Uterus (tissue), 4 donors: Measurements from ENCODE around the gene SLC38A2. TPM values are rescaled to one million over a fixed set of nuclear protein-coding genes. Genes with fewer than 3 reads are reported as not detected.
A peak's percentile ranks its signal among the peaks of the same experiment; 100 is the strongest.

Experiments
- DNase-seq, 2 donors: peaks; one replicate each; pipeline ENCODE4 v3.0.0-alpha.2; 2019 to 2020
- H3K27ac ChIP-seq, 2 donors: fragments of 200-600 bp; sonication (generic); 1 replicate in 1 of 2; 2 replicates in 1 of 2; pipeline ENCODE4 v1.5.1; 2016 to 2018
- H3K27me3 ChIP-seq, 2 donors: fragments of 200-600 bp; sonication (generic); one replicate each; pipeline ENCODE4 v1.5.1; 2018 to 2019; ENCODE audit warnings: control low read depth in 1 of 2
- H3K36me3 ChIP-seq, 2 donors: fragments of 200-600 bp; sonication (generic); one replicate each; pipeline ENCODE4 v1.5.1; 2019; ENCODE audit warnings: control low read depth in 1 of 2
- H3K4me1 ChIP-seq, 2 donors: fragments of 200-600 bp; sonication (generic); one replicate each; pipeline ENCODE4 v1.5.1; 2018 to 2019; ENCODE audit warnings: control low read depth in 1 of 2
- H3K4me3 ChIP-seq, 2 donors: fragments of 200-600 bp; sonication (generic); 1 replicate in 1 of 2; 2 replicates in 1 of 2; pipeline ENCODE4 v1.5.1; 2018 to 2019; ENCODE audit warnings: mild to moderate bottlenecking in 1 of 2
- H3K9me3 ChIP-seq, 2 donors: fragments of 200-600 bp; sonication (generic); one replicate each; pipeline ENCODE4 v1.5.1; 2019; ENCODE audit warnings: control low read depth in 1 of 2
- CTCF ChIP-seq, 4 experiments: fragments of 200-600 bp in 2 of 4; fragments of 450-650 bp in 2 of 4; sonication (generic) in 2 of 4; IDR thresholded peaks; one replicate each; pipeline ENCODE4 v1.5.1; 2016 to 2019; ENCODE audit warnings: antibody characterized with exemption in 4 of 4, mild to moderate bottlenecking in 2 of 4, moderate library complexity in 1 of 4
- POLR2A ChIP-seq, 2 donors: fragments of 450-650 bp; IDR thresholded peaks; one replicate each; pipeline ENCODE4 v1.6.1; 2016; ENCODE audit warnings: antibody characterized with exemption in 2 of 2, mild to moderate bottlenecking in 1 of 2, moderate library complexity in 1 of 2
- intact Hi-C: fragments of 100-400 bp; cut with DNase I; formaldehyde crosslinking; loops from one replicate; pipeline ENCODE4 v1.15.1; 2023; ENCODE audit warnings: low total_unique reads
- total RNA-seq, 4 donors: library from RNA; depleted of rRNA in 3 of 4; stranded (reverse); fragments of >200 nt in 3 of 4; gene quantifications; one replicate each; pipeline versions ENCODE4 v1.1.0 to v1.2.4, GENCODE V29; 2014 to 2023
- donor health status: DM: yes; HTN: yes; CAD: no.

Gene SLC38A2
- total RNA-seq, 4 donors from 2014 or later, result 234 to 487 (median 372) TPM

GRCh38 chr12:46377678-46378077 is 5.1 kb upstream of the SLC38A2 start:
- intact Hi-C loops, result loop anchor here (10.0 kb wide), 1 partner anchor 287 kb away; no protein-coding TSS in a partner anchor
- DNase-seq, result no peak

GRCh38 chr12:46376579-46376978 is 4.0 kb upstream of the SLC38A2 start:
- Histone ChIP-seq H3K27ac (no peak overlapping the region), H3K4me1 (peaks cover 0 to 3% of the 10 kb centered on the region in 2 donors), H3K4me3 (no peak overlapping the region), H3K36me3 (no peaks in the 10 kb centered on the region), H3K27me3 (no peaks in the 10 kb centered on the region), H3K9me3 (no peaks in the 10 kb centered on the region)
- intact Hi-C loops, result loop anchor here (10.0 kb wide), 1 partner anchor 288 kb away; no protein-coding TSS in a partner anchor
- DNase-seq, result no peak
- no peak for TF ChIP-seq CTCF (IDR thresholded peaks at IDR 0.05)
- TF ChIP-seq POLR2A (IDR thresholded peaks at IDR 0.05), result no peak

More at GRCh38 chr12:46377678-46378077, 5.1 kb upstream of the SLC38A2 start:
- no peak overlapping the region for H3K27ac ChIP-seq
- no peaks in the 10 kb centered on the region for H3K27me3 ChIP-seq
- H3K36me3 ChIP-seq, result no peaks in the 10 kb centered on the region
- no peaks in the 10 kb centered on the region for H3K9me3 ChIP-seq
- no peak overlapping the region for H3K4me3 ChIP-seq
- H3K4me1 ChIP-seq, result peaks cover 0 to 3% of the 10 kb centered on the region in 2 donors
- no peak for TF ChIP-seq POLR2A (IDR thresholded peaks at IDR 0.05)
- TF ChIP-seq CTCF (IDR thresholded peaks at IDR 0.05), result no peak

- TF ChIP-seq POLR2A (IDR thresholded peaks at IDR 0.05) (no peak), CTCF (IDR thresholded peaks at IDR 0.05) (no peak)
- Histone ChIP-seq H3K4me1 (peaks cover 0 to 3% of the 10 kb centered on the region in 2 donors), H3K36me3 (no peaks in the 10 kb centered on the region), H3K4me3 (no peak overlapping the region), H3K9me3 (no peaks in the 10 kb centered on the region), H3K27me3 (no peaks in the 10 kb centered on the region), H3K27ac (peak overlapping the region; percentile 98 to 100)
- no peak for DNase-seq
- intact Hi-C loops, result loop anchor here (10.0 kb wide), 1 partner anchor 290 kb away; no protein-coding TSS in a partner anchor
These were observed 2.1 kb upstream of the SLC38A2 start for GRCh38 chr12:46374711-46375110.

- Histone ChIP-seq H3K9me3 (no peaks in the 10 kb centered on the region), H3K4me3 (no peak overlapping the region), H3K4me1 (peaks cover 0 to 3% of the 10 kb centered on the region in 2 donors), H3K36me3 (no peaks in the 10 kb centered on the region), H3K27me3 (no peaks in the 10 kb centered on the region), H3K27ac (peak overlapping the region; percentile 98 to 100)
- TF ChIP-seq POLR2A (IDR thresholded peaks at IDR 0.05), result no peak
- no peak for TF ChIP-seq CTCF (IDR thresholded peaks at IDR 0.05)
- DNase-seq, result no peak
- intact Hi-C loops, result loop anchor here (10.0 kb wide), 1 partner anchor 290 kb away; no protein-coding TSS in a partner anchor
These were observed 1.7 kb upstream of the SLC38A2 start for GRCh38 chr12:46374310-46374709.

- Histone ChIP-seq H3K27ac (peak overlapping the region; percentile 98 to 100), H3K27me3 (no peaks in the 10 kb centered on the region), H3K4me1 (peaks cover 0 to 3% of the 10 kb centered on the region in 2 donors), H3K36me3 (no peaks in the 10 kb centered on the region), H3K9me3 (no peaks in the 10 kb centered on the region), H3K4me3 (peak overlapping the region; percentile 91 to 92)
- DNase-seq, result peak; percentile 60 to 72
- intact Hi-C loops, result loop anchor here (10.0 kb wide), 1 partner anchor 291 kb away; no protein-coding TSS in a partner anchor
- TF ChIP-seq CTCF (IDR thresholded peaks at IDR 0.05) (peak; percentile 21 to 47 (median 26)), POLR2A (IDR thresholded peaks at IDR 0.05) (peak; percentile 11 to 57)
These were observed 1.0 kb upstream of the SLC38A2 start for GRCh38 chr12:46373301-46374296.
